ENCODE measurements around the gene RNF8.

DNA sequence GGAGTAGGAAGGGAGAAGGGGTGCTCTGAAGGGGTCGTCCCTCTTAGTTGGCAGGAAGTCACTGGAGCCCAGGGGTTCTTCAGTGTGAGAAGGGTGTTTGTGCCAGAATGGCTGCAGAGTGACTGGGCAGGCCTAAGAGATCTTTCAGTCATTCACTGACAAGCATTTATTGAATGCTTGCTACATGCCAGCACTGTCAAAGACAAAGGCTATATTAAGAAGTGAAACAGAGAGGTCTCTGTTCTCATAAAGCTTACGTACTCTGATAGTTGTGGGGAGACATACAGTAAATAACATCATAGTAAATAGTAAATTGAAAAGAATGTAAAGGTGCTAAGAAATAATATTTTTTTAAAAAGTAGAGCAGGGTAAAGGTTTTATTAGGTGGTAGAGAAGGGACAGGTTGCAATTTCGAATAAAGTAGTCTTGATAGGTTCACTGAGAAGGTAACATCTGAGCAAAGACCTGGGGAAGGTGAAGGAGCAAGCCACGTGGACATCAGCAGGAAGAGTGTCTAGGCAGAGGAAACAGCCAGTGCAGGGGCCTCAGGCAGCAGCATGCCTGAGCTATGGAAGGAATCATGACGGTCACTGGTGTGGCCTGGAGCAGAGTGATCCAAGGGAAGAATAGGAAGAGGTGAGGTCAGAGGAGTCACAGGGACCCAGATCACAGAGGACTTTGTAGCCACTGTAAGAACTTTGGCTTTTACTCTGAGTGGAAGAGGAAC is 36.3 kb upstream of the RNF8 start:
- no peak for TF ChIP-seq CHD1 (IDR thresholded peaks at IDR 0.05; ENCODE audit: low read depth, low read length)
- no peak for TF ChIP-seq RAD21 (IDR thresholded peaks at IDR 0.05; ENCODE audit: low read length)
- no peak for TF ChIP-seq MXI1 (IDR thresholded peaks at IDR 0.05; ENCODE audit: borderline replicate concordance, low read depth, low read length)
- TF ChIP-seq POLR2A (IDR thresholded peaks at IDR 0.05; ENCODE audit: low read depth, low read length), result no peak
- TF ChIP-seq, protein P1, sequence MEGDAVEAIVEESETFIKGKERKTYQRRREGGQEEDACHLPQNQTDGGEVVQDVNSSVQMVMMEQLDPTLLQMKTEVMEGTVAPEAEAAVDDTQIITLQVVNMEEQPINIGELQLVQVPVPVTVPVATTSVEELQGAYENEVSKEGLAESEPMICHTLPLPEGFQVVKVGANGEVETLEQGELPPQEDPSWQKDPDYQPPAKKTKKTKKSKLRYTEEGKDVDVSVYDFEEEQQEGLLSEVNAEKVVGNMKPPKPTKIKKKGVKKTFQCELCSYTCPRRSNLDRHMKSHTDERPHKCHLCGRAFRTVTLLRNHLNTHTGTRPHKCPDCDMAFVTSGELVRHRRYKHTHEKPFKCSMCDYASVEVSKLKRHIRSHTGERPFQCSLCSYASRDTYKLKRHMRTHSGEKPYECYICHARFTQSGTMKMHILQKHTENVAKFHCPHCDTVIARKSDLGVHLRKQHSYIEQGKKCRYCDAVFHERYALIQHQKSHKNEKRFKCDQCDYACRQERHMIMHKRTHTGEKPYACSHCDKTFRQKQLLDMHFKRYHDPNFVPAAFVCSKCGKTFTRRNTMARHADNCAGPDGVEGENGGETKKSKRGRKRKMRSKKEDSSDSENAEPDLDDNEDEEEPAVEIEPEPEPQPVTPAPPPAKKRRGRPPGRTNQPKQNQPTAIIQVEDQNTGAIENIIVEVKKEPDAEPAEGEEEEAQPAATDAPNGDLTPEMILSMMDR (conservative IDR thresholded peaks at IDR 0.05; ENCODE audit: low read depth, low read length), result no peak

All from IMR-90 (cell line).